ENCODE data around the gene MEGF6.

GRCh38 chr1:3610527-3611169 is 660 bp downstream of the MEGF6 start:
- TF ChIP-seq CTCF (IDR thresholded peaks at IDR 0.05; ENCODE audit: low read depth, low read length) = no peak
- no peak for TF ChIP-seq EZH2phosphoT487 (IDR thresholded peaks at IDR 0.05; ENCODE audit: low read depth)

Measured in OCI-LY3 (cell line).